Astrocyte of the spinal cord (primary cell): ENCODE measurements around the gene MKNK1.

ENCODE experiments used
- DNase-seq: peaks from one replicate; pipeline ENCODE4 v3.0.0; 2011; ENCODE audit warnings: low read depth, low spot score
- H3K4me3 ChIP-seq: 2 replicates; pipeline ENCODE4 v1.5.1; 2011; ENCODE audit warnings: low read depth, mild to moderate bottlenecking, low read length, moderate library complexity
- CTCF ChIP-seq: IDR thresholded peaks from 2 replicates; pipeline ENCODE4 v1.5.1; 2012; ENCODE audit warnings: low read depth, mild to moderate bottlenecking, low read length, inconsistent platforms
- in situ Hi-C: cut with HindIII; loops from 2 replicates; pipeline ENCODE4 v1.10.0; 2017; ENCODE audit warnings: low sequenced_read_pairs

Gene MKNK1

GRCh38 chr1:46596036-46596435 lies 8.0 kb downstream of the MKNK1 start:
- no peak overlapping the region for H3K4me3 ChIP-seq
- no peak for TF ChIP-seq CTCF
- DNase-seq: no peak
- in situ Hi-C loops: no loop called here

- TF ChIP-seq CTCF: no peak
- no peak overlapping the region for H3K4me3 ChIP-seq
- no peak for DNase-seq
- in situ Hi-C loops: no loop called here
Measured at GRCh38 chr1:46595127-46595526, 8.9 kb downstream of the MKNK1 start.

GRCh38 chr1:46594063-46594462 lies 10.0 kb downstream of the MKNK1 start:
- TF ChIP-seq CTCF: no peak
- DNase-seq: no peak
- in situ Hi-C loops: no loop called here
- H3K4me3 ChIP-seq: no peak overlapping the region

- no peak for DNase-seq
- H3K4me3 ChIP-seq: no peak overlapping the region
- no peak for TF ChIP-seq CTCF
- in situ Hi-C loops: no loop called here
Measured at GRCh38 chr1:46592823-46593222, 11.2 kb downstream of the MKNK1 start.

GRCh38 chr1:46589529-46589928 lies 14.5 kb downstream of the MKNK1 start:
- no peak overlapping the region for H3K4me3 ChIP-seq
- no peak for DNase-seq
- no peak for TF ChIP-seq CTCF
- in situ Hi-C loops: no loop called here

- no peak for DNase-seq
- no peak for TF ChIP-seq CTCF
- no peak overlapping the region for H3K4me3 ChIP-seq
- in situ Hi-C loops: no loop called here
Measured at GRCh38 chr1:46587069-46587468, 17.0 kb downstream of the MKNK1 start.
